ENCODE measurements around the gene NUTF2.
A peak's percentile ranks its signal among the peaks of the same experiment; 100 is the strongest.

The NUTF2 gene

DNA sequence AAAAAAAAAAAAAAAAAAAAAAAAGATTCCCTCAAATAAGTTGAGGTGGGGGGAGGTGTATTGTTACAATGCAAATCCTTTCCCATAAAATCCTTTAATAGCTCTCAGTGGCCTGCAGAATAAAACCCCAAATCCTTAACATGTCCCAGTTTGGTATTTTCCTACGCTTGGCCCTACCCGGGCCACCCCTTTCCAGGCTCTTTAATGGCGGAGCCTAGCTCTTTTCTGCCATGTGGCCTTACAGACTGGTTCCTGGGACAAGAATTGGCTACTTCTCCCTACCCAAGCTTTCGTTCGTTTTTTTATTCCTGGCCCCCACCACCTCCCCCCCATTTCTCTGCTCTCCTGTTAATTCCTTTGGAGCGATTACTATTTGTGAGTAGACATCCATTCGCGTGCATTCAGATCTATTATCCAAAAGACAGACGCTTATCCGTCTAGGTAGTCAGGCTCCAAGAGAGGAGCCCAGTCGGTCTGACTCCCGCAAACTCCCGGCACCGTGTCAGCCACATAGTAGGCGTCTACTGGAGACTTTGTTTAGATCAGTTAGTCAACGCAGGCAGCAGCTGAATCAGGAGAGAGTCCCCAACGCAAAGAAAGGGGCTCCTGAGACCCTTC lies 5.4 kb upstream of the NUTF2 start:
- peak overlapping the region; percentile 50 for H3K9ac ChIP-seq (ENCODE audit: low read length)

DNA sequence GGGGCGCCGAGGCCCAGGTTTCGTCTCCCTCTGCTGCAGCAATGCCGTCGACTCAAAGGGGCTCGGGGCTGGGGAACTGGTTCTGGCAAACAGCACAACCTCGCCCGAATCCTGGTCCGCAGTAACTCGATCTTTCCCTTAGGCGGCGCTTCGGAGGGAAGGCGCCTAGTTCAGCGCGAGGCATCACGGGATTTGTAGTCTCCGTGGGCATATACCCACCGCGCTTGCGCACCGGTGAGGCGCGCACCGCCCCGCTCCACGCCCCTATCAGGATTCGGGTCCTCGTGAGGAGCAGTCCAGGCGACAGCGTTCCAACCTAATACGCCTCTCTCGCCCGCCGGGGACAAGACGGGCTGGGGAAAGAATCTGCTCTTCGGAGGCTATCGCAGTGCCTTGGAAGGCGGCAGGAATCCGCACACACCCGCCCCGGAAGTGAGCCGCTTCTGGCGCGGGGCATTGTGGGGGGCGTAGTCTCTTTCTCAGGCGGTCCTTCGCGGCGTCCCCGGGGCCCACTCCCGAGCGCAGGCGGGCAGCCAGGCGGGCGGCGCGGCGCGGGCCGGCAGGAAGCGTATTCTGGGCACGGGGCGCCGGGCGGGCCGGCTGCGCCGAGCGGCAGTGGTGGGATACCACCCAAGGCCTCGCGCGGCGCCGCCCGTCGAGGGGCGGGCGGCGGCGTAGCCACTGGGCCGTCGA lies 4.8 kb upstream of the NUTF2 start, which contains the start of gene THAP11:
THAP11 (plus strand) TSS at position 505 of the 693 bp plus-strand sequence. CDS start 235 bp downstream, outside the sequence.
- Histone ChIP-seq H3K27me3 (ENCODE audit: control insufficient read depth in 1 of 2, insufficient read depth in 2 of 2, low read length in 2 of 2) (no peaks in the 10 kb centered on the region), H3K4me1 (ENCODE audit: insufficient read depth, low read length) (peaks cover 36% of the 10 kb centered on the region), H3K9ac (ENCODE audit: low read length) (peak within 1 kb of the TSS; percentile 73), H3K36me3 (ENCODE audit: insufficient read depth, low read length) (no peaks in the 10 kb centered on the region), H3K27ac (ENCODE audit: low read depth, low read length) (peak within 1 kb of the TSS; percentile 100), H3K9me3 (ENCODE audit: low read length) (no peaks in the 10 kb centered on the region), H3K4me3 (ENCODE audit: low read depth in 1 of 2, low read length in 2 of 2) (peak within 1 kb of the TSS; percentile 80 to 96)

More for the DNA sequence above, 5.4 kb upstream of the NUTF2 start:
- Histone ChIP-seq H3K27me3 (ENCODE audit: control insufficient read depth in 1 of 2, insufficient read depth in 2 of 2, low read length in 2 of 2) (no peaks in the 10 kb centered on the region), H3K4me3 (ENCODE audit: low read depth in 1 of 2, low read length in 2 of 2) (peak overlapping the region; percentile 80 to 96), H3K9me3 (ENCODE audit: low read length) (no peaks in the 10 kb centered on the region), H3K27ac (ENCODE audit: low read depth, low read length) (peak overlapping the region; percentile 100), H3K4me1 (ENCODE audit: insufficient read depth, low read length) (peaks cover 36% of the 10 kb centered on the region), H3K36me3 (ENCODE audit: insufficient read depth, low read length) (no peaks in the 10 kb centered on the region)

DNA sequence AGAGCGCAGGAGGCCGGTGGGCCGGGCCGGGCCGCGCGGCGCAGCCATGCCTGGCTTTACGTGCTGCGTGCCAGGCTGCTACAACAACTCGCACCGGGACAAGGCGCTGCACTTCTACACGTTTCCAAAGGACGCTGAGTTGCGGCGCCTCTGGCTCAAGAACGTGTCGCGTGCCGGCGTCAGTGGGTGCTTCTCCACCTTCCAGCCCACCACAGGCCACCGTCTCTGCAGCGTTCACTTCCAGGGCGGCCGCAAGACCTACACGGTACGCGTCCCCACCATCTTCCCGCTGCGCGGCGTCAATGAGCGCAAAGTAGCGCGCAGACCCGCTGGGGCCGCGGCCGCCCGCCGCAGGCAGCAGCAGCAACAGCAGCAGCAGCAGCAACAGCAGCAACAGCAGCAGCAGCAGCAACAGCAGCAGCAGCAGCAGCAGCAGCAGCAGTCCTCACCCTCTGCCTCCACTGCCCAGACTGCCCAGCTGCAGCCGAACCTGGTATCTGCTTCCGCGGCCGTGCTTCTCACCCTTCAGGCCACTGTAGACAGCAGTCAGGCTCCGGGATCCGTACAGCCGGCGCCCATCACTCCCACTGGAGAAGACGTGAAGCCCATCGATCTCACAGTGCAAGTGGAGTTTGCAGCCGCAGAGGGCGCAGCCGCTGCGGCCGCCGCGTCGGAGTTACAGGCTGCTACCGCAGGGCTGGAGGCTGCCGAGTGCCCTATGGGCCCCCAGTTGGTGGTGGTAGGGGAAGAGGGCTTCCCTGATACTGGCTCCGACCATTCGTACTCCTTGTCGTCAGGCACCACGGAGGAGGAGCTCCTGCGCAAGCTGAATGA lies 4.0 kb upstream of the NUTF2 start:
- H3K9me3 ChIP-seq (ENCODE audit: low read length) = no peaks in the 10 kb centered on the region
- H3K27me3 ChIP-seq (ENCODE audit: control insufficient read depth in 1 of 2, insufficient read depth in 2 of 2, low read length in 2 of 2) = no peaks in the 10 kb centered on the region
- peak overlapping the region; percentile 100 for H3K27ac ChIP-seq (ENCODE audit: low read depth, low read length)
- peak overlapping the region; percentile 73 for H3K9ac ChIP-seq (ENCODE audit: low read length)
- peaks cover 39% of the 10 kb centered on the region for H3K4me1 ChIP-seq (ENCODE audit: insufficient read depth, low read length)
- H3K36me3 ChIP-seq (ENCODE audit: insufficient read depth, low read length) = no peaks in the 10 kb centered on the region
- H3K4me3 ChIP-seq (ENCODE audit: low read depth in 1 of 2, low read length in 2 of 2) = peak overlapping the region; percentile 80 to 96

DNA sequence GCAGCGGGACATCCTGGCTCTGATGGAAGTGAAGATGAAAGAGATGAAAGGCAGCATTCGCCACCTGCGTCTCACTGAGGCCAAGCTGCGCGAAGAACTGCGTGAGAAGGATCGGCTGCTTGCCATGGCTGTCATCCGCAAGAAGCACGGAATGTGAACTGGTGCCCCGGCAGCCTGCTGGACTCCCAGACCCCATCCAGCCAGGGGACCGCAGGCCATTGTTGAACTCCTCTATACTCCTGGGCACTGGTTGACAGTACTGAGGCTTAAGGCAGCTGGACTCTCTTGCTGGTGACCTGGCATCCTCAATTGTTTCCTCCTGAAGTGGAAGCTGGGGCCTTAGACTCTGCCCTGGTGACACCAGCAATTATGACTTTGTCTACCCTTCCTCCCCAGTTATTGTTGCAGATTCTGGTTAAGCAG lies 3.4 kb upstream of the NUTF2 start:
- no peaks in the 10 kb centered on the region for H3K36me3 ChIP-seq (ENCODE audit: insufficient read depth, low read length)
- H3K9ac ChIP-seq (ENCODE audit: low read length) = peak overlapping the region; percentile 73
- no peaks in the 10 kb centered on the region for H3K27me3 ChIP-seq (ENCODE audit: control insufficient read depth in 1 of 2, insufficient read depth in 2 of 2, low read length in 2 of 2)
- peaks cover 45% of the 10 kb centered on the region for H3K4me1 ChIP-seq (ENCODE audit: insufficient read depth, low read length)
- H3K4me3 ChIP-seq (ENCODE audit: low read depth in 1 of 2, low read length in 2 of 2) = peak overlapping the region; percentile 80 to 96
- peak overlapping the region; percentile 100 for H3K27ac ChIP-seq (ENCODE audit: low read depth, low read length)
- no peaks in the 10 kb centered on the region for H3K9me3 ChIP-seq (ENCODE audit: low read length)

DNA sequence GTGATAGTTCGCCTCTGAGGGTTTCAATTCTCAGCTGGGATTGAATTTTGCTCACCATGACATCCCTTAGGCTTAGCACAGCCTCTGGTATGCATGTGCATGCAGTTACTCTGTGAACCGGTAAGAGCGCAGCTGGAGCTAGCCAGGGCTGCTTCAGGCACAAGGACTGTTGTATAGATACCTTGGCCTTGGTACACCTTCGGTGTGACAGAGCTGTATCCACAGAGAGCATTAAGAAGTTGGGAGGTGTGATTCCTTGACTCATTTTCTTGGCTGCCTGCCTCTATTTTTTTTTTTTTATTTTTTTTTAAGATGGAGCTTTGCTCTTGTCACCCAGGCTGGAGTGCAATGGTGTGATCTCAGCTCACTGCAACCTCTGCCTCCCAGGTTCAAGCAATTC lies 2.2 kb upstream of the NUTF2 start:
- Histone ChIP-seq H3K9me3 (ENCODE audit: low read length) (no peaks in the 10 kb centered on the region), H3K4me3 (ENCODE audit: low read depth in 1 of 2, low read length in 2 of 2) (peak overlapping the region in 1 of 2 donors; percentile 44), H3K4me1 (ENCODE audit: insufficient read depth, low read length) (peaks cover 48% of the 10 kb centered on the region), H3K9ac (ENCODE audit: low read length) (peak overlapping the region; percentile 15), H3K36me3 (ENCODE audit: insufficient read depth, low read length) (no peaks in the 10 kb centered on the region), H3K27me3 (ENCODE audit: control insufficient read depth in 1 of 2, insufficient read depth in 2 of 2, low read length in 2 of 2) (no peaks in the 10 kb centered on the region), H3K27ac (ENCODE audit: low read depth, low read length) (no peak overlapping the region)

DNA sequence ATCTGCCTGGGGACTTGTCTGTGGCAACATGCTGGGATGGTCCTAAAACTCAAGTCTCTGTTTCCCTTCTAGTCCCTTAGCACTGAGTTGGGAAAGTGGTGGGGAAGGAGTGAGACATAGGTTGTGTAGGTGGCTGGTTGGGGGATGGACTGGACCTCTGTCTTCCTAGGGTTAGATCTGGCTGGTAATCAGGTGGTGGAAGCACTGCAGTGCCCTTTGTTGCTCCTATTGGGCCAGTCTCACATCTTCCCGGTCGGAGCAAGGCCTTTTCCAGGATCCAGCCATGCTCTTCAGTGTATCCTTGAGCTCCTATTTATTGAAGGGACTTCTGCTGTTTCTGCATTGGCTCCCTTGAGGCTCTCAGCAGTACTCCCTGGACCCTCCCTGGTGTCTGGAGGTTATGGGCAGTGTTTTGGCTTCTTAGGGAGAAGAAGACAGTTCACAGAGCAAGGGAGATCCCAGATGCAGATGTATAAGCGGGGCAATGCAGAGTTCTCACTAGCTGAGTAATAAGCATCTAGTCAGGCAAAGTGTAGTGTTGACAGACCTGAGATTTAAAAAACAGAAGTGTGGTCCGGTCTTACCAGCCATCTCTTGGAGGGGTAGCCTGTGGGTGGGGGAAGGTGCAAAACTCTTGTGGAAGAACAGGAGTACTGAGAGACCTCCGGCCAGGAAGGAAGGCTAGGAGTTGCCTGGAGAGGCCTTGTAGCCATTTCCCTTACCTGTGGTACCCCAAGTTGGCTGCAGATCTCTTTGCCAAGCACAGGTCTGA lies 1.3 kb upstream of the NUTF2 start:
- H3K9ac ChIP-seq (ENCODE audit: low read length) = peak overlapping the region; percentile 70
- H3K9me3 ChIP-seq (ENCODE audit: low read length) = no peaks in the 10 kb centered on the region
- H3K36me3 ChIP-seq (ENCODE audit: insufficient read depth, low read length) = no peaks in the 10 kb centered on the region
- peak overlapping the region; percentile 87 to 90 for H3K4me3 ChIP-seq (ENCODE audit: low read depth in 1 of 2, low read length in 2 of 2)
- peaks cover 48% of the 10 kb centered on the region for H3K4me1 ChIP-seq (ENCODE audit: insufficient read depth, low read length)
- H3K27ac ChIP-seq (ENCODE audit: low read depth, low read length) = peak overlapping the region; percentile 99
- H3K27me3 ChIP-seq (ENCODE audit: control insufficient read depth in 1 of 2, insufficient read depth in 2 of 2, low read length in 2 of 2) = no peaks in the 10 kb centered on the region

DNA sequence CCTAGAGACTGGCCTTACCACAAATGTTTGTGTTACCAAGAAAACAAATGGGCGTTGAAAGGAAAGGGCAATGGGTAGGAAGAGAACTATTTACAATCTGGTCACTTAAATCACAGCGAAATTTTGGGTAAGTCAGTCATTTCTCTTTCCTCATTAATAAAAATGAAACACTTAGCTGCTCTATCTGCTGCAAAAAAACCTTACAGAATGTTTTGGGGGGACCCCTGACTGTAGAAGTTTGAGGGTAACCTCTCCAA lies 742 bp upstream of the NUTF2 start:
- H3K4me3 ChIP-seq (ENCODE audit: low read depth in 1 of 2, low read length in 2 of 2) = peak overlapping the region; percentile 87 to 90
- H3K36me3 ChIP-seq (ENCODE audit: insufficient read depth, low read length) = no peaks in the 10 kb centered on the region
- peaks cover 48% of the 10 kb centered on the region for H3K4me1 ChIP-seq (ENCODE audit: insufficient read depth, low read length)
- no peaks in the 10 kb centered on the region for H3K9me3 ChIP-seq (ENCODE audit: low read length)
- peak overlapping the region; percentile 99 for H3K27ac ChIP-seq (ENCODE audit: low read depth, low read length)
- H3K27me3 ChIP-seq (ENCODE audit: control insufficient read depth in 1 of 2, insufficient read depth in 2 of 2, low read length in 2 of 2) = no peaks in the 10 kb centered on the region
- H3K9ac ChIP-seq (ENCODE audit: low read length) = peak overlapping the region; percentile 70

DNA sequence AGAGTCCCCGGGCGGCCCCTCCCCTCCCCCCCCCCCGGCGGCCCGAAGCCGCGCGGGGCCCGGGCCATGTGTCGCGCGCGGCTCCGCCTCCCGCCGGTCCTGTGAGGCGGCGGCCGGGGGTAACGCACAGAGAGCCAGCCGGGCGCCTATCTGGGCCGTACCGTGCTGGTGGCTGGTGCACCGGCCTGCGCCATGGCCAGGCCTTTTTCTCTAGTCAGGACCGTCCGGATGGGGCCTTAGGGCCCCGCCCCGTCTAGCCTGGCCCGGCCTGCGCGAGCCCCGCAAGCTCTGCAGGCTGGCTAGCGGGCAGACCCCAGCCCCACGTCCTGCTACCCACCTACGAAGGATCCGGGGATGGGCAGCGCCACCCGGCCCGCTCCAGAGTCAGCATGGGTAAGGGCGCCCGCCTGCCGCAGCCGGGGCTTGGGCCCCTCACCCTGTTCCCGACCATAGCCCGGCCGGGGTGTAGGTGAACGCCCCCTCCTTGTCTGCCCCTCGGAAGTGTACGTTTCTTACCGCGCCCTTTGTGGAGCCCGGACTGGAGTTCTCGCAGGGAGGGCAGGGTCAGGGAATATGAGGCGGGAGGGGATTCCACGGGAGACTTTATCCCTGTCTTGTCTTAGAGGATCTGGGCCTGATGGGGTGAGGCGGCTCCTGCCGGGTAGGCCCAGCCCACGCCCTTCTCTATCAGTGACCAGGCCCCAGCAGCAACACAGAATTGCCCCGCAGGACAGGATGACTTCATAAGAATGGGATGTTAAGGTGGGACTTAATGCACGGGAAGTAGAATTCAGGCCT lies 530 bp downstream of the NUTF2 start, which contains the start of gene CENPT:
CENPT (minus strand) TSS at position 630 of the 798 bp plus-strand sequence. CDS start 13,834 bp downstream, outside the sequence.
- Histone ChIP-seq H3K36me3 (ENCODE audit: insufficient read depth, low read length) (no peaks in the 10 kb centered on the region), H3K27me3 (ENCODE audit: control insufficient read depth in 1 of 2, insufficient read depth in 2 of 2, low read length in 2 of 2) (no peaks in the 10 kb centered on the region), H3K4me3 (ENCODE audit: low read depth in 1 of 2, low read length in 2 of 2) (peak within 1 kb of the TSS; percentile 87 to 90), H3K9ac (ENCODE audit: low read length) (peak within 1 kb of the TSS; percentile 80), H3K9me3 (ENCODE audit: low read length) (no peaks in the 10 kb centered on the region), H3K27ac (ENCODE audit: low read depth, low read length) (peak within 1 kb of the TSS; percentile 99), H3K4me1 (ENCODE audit: insufficient read depth, low read length) (peaks cover 43% of the 10 kb centered on the region)

DNA sequence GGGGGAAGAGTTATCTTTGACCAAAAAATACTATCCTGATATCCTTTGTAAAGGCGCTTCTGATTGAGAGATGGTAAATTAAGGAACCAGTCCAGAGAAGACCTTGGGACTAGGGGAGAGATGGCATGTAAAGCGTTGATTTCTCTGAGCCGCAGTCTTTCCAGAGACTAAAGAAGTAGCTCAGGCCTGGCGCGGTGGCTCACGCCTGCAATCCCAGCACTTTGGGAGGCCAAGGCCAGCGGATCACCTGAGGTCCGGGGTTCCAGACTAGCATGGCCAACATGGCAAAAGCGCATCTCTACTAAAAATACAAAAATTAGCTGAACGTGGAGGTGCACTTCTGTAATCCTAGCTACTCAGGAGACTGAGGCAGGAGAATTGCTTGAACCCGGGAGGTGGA lies 1.4 kb downstream of the NUTF2 start:
- Histone ChIP-seq H3K36me3 (ENCODE audit: insufficient read depth, low read length) (no peaks in the 10 kb centered on the region), H3K27ac (ENCODE audit: low read depth, low read length) (peak overlapping the region; percentile 99), H3K9ac (ENCODE audit: low read length) (peak overlapping the region; percentile 80), H3K27me3 (ENCODE audit: control insufficient read depth in 1 of 2, insufficient read depth in 2 of 2, low read length in 2 of 2) (no peaks in the 10 kb centered on the region), H3K4me1 (ENCODE audit: insufficient read depth, low read length) (peaks cover 43% of the 10 kb centered on the region), H3K4me3 (ENCODE audit: low read depth in 1 of 2, low read length in 2 of 2) (peak overlapping the region; percentile 87 to 90), H3K9me3 (ENCODE audit: low read length) (no peaks in the 10 kb centered on the region)

DNA sequence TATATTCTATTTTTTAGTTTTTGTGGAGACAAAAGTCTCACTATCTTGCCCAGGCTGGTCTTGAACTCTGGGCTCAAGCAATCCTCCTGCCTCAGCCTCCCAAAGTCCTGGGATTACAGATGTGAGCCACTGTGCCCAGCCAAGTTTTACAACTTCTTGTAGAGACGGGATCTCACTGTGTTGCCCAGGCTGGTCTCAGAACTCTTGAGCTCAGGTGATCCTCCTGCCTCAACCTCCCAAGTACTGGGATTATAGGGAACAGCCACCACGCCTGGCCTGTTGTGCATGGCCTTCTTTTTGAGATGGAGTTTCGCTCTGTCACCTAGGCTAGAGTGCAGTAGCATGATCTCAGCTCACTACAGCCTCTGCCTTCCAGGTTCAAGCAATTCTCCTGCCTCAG lies 6.9 kb downstream of the NUTF2 start:
- H3K4me1 ChIP-seq (ENCODE audit: insufficient read depth, low read length) = peaks cover 24% of the 10 kb centered on the region
- H3K9me3 ChIP-seq (ENCODE audit: low read length) = no peaks in the 10 kb centered on the region
- no peak overlapping the region for H3K27ac ChIP-seq (ENCODE audit: low read depth, low read length)
- no peak overlapping the region for H3K4me3 ChIP-seq (ENCODE audit: low read depth in 1 of 2, low read length in 2 of 2)
- H3K9ac ChIP-seq (ENCODE audit: low read length) = no peak overlapping the region
- H3K36me3 ChIP-seq (ENCODE audit: insufficient read depth, low read length) = no peaks in the 10 kb centered on the region
- H3K27me3 ChIP-seq (ENCODE audit: control insufficient read depth in 1 of 2, insufficient read depth in 2 of 2, low read length in 2 of 2) = no peaks in the 10 kb centered on the region
